Nephron (organoid): ENCODE measurements around the gene SLC2A11.

Experiments
- H3K27ac Mint-ChIP-seq, 3 experiments: 2 replicates each; pipeline ENCODE4 v1.8.0; 2020; ENCODE audit warnings: mixed read lengths in 3 of 3, mild to moderate bottlenecking in 2 of 3, moderate library complexity in 1 of 3
- H3K27me3 Mint-ChIP-seq: 2 replicates; pipeline ENCODE4 v1.8.0; 2021; ENCODE audit warnings: low read depth, mild to moderate bottlenecking, moderate library complexity, mixed read lengths
- H3K36me3 Mint-ChIP-seq: 2 replicates; pipeline ENCODE4 v1.8.0; 2020; ENCODE audit warnings: low read depth, mixed read lengths
- H3K4me1 Mint-ChIP-seq: 2 replicates; pipeline ENCODE4 v1.8.0; 2020; ENCODE audit warnings: mixed read lengths
- H3K4me3 Mint-ChIP-seq, 3 experiments: 2 replicates each; pipeline ENCODE4 v1.8.0; 2020; ENCODE audit warnings: mild to moderate bottlenecking in 3 of 3, mixed read lengths in 3 of 3, moderate library complexity in 2 of 3
- H3K9me3 Mint-ChIP-seq: 2 replicates; pipeline ENCODE4 v1.8.0; 2020; ENCODE audit warnings: mixed read lengths
- TF ChIP-seq, protein P1 (sequence below), 3 experiments: fragments of 200-600 bp; sonication (generic); IDR thresholded peaks; one replicate each; pipeline ENCODE4 v1.5.0; 2021; ENCODE audit warnings: antibody characterized with exemption in 3 of 3; ENCODE audit not compliant: unreplicated experiment in 3 of 3

SLC2A11 gene

GRCh38 chr22:23825246-23825905 lies 32.3 kb upstream of the SLC2A11 start:
- TF ChIP-seq, protein P1, sequence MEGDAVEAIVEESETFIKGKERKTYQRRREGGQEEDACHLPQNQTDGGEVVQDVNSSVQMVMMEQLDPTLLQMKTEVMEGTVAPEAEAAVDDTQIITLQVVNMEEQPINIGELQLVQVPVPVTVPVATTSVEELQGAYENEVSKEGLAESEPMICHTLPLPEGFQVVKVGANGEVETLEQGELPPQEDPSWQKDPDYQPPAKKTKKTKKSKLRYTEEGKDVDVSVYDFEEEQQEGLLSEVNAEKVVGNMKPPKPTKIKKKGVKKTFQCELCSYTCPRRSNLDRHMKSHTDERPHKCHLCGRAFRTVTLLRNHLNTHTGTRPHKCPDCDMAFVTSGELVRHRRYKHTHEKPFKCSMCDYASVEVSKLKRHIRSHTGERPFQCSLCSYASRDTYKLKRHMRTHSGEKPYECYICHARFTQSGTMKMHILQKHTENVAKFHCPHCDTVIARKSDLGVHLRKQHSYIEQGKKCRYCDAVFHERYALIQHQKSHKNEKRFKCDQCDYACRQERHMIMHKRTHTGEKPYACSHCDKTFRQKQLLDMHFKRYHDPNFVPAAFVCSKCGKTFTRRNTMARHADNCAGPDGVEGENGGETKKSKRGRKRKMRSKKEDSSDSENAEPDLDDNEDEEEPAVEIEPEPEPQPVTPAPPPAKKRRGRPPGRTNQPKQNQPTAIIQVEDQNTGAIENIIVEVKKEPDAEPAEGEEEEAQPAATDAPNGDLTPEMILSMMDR (IDR thresholded peaks at IDR 0.05; ENCODE audit: unreplicated experiment in 3 of 3): no peak
- Mint-ChIP-seq H3K27ac (peak overlapping the region in 2 of 3 experiments; percentile 50 to 88), H3K27me3 (no peaks in the 10 kb centered on the region), H3K4me3 (no peak overlapping the region), H3K4me1 (peaks cover 25% of the 10 kb centered on the region), H3K36me3 (peaks cover 78% of the 10 kb centered on the region), H3K9me3 (peaks cover 3% of the 10 kb centered on the region)

DNA sequence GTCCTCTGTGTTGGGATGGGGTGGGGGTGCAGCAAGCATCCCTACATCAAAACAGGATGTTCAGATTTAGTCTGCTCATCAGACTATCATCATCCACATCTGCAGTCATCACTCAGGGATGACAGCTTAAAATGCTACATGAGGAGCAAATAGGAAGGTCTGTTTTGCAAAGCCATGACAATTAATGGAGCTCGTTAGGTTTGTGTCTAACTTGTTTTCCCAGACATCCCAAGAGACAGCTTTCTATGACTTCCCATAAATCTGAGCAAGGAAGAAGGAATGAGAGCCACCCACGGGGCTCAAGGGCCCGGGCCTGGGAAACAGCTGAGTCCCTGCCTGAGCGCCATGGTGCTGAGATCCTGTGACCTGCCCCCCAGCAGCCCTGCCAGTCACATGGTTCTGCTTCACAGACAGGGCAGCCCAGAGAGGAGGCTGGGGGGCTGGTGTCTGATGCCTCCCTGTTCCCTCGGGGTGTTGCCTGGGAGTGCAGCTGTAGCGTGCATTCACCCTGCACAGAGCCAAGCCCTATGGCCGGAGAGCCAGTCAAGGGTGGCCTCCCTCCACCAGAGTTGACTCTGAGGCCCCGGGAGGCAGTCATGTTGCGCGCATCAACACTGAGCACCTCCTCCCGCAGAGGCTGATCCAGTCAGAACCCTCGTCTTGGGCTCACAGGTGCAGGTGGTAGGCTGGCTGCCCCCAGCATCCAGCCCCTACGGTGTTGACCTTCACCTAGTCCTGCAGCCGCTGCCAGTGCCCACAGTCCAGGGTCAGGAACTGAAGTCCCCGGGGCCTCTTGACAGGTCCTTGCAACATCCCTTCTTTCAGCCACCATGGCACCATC lies 30.9 kb upstream of the SLC2A11 start:
- peak overlapping the region; percentile 37 to 90 (median 88) for H3K27ac Mint-ChIP-seq
- peaks cover 26% of the 10 kb centered on the region for H3K4me1 Mint-ChIP-seq
- no peaks in the 10 kb centered on the region for H3K27me3 Mint-ChIP-seq
- TF ChIP-seq, protein P1 (IDR thresholded peaks at IDR 0.05; ENCODE audit: unreplicated experiment in 3 of 3): no peak
- no peak overlapping the region for H3K4me3 Mint-ChIP-seq
- peaks cover 77% of the 10 kb centered on the region for H3K36me3 Mint-ChIP-seq
- H3K9me3 Mint-ChIP-seq: peaks cover 3% of the 10 kb centered on the region

DNA sequence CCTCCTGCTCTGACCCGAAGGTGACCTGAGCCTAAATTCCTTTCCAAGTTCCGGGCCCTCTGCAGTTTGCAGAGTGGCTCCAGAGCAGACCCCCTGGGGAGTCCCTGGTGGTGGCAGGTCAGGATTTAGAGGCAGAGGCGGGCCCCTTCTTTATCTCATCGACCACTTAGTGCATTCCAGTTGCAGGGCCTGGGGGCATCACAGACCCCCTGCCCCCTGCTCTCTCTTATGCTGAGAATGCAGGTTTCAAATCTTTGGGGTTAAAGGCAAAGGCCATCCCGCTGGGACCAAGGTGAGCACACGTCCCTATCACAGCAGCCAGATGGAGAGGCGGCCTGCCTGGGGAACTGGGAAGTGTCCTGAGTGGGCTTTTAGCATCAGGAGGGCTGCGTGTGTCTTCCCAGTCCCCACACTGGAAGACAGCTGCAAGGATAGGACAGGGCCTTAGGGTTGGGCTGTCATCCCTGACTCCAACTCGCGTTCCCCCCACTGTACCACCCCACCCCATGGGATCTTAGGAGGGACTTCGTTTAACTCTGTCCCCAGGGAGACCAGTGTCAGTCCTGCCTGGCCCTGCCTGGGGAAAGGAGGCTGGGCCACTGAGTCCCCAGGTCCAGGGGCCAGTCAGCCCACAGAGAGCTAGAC lies 30.2 kb upstream of the SLC2A11 start:
- peaks cover 71% of the 10 kb centered on the region for H3K36me3 Mint-ChIP-seq
- TF ChIP-seq, protein P1 (IDR thresholded peaks at IDR 0.05; ENCODE audit: unreplicated experiment in 3 of 3): no peak
- no peak overlapping the region for H3K4me3 Mint-ChIP-seq
- H3K9me3 Mint-ChIP-seq: peaks cover 3% of the 10 kb centered on the region
- H3K27ac Mint-ChIP-seq: peak overlapping the region in 1 of 3 experiments; percentile 88
- no peaks in the 10 kb centered on the region for H3K27me3 Mint-ChIP-seq
- peaks cover 30% of the 10 kb centered on the region for H3K4me1 Mint-ChIP-seq

GRCh38 chr22:23828800-23829680 lies 28.6 kb upstream of the SLC2A11 start:
- peaks cover 55% of the 10 kb centered on the region for H3K36me3 Mint-ChIP-seq
- TF ChIP-seq, protein P1 (IDR thresholded peaks at IDR 0.05; ENCODE audit: unreplicated experiment in 3 of 3): no peak
- H3K4me3 Mint-ChIP-seq: no peak overlapping the region
- H3K4me1 Mint-ChIP-seq: peaks cover 22% of the 10 kb centered on the region
- H3K27me3 Mint-ChIP-seq: no peaks in the 10 kb centered on the region
- H3K27ac Mint-ChIP-seq: peak overlapping the region in 2 of 3 experiments; percentile 63 to 71
- H3K9me3 Mint-ChIP-seq: peaks cover 3% of the 10 kb centered on the region

DNA sequence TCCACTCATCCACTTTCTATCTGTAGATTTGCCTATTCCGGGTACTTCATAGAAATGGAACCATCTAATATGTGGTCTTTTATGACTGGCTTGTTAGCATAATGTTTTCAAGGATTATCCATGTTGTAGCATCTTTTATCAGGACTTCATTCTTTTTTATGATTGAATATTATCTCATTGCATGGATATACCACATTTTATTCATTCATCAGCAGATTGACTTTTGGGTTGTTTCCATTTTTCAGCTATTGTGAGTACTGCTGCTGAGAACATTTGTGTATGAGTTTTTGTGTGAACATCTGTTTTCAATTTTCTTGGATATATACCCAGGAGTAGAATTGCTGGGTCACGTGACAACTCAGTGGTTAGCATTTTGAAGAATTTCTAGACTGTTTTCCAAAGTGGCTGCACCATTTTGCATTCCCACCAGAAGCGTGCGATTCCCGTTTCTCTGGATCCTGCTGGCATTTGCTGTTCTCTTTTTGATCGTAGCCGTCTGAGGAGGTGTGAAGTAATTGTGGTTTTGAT lies 27.8 kb upstream of the SLC2A11 start:
- H3K27ac Mint-ChIP-seq: peak overlapping the region; percentile 60 to 71 (median 63)
- TF ChIP-seq, protein P1 (IDR thresholded peaks at IDR 0.05; ENCODE audit: unreplicated experiment in 3 of 3): no peak
- H3K27me3 Mint-ChIP-seq: no peaks in the 10 kb centered on the region
- H3K4me3 Mint-ChIP-seq: no peak overlapping the region
- H3K4me1 Mint-ChIP-seq: peaks cover 22% of the 10 kb centered on the region
- H3K9me3 Mint-ChIP-seq: peaks cover 3% of the 10 kb centered on the region
- peaks cover 49% of the 10 kb centered on the region for H3K36me3 Mint-ChIP-seq
